Breast epithelium (tissue), 4 donors: ENCODE data around the gene NEUROD2. TPM values are rescaled to one million over a fixed set of nuclear protein-coding genes. Genes with fewer than 3 reads are reported as not detected.

Source experiments
- DNase-seq, 2 donors: peaks; one replicate each; pipeline ENCODE4 v3.0.0-alpha.2; 2019; ENCODE audit warnings: low spot score in 2 of 2
- H3K27ac ChIP-seq, 2 donors: fragments of 200-600 bp; sonication (generic) in 1 of 2; one replicate each; pipeline ENCODE4 v1.5.1; 2016 to 2019; ENCODE audit warnings: mild to moderate bottlenecking in 1 of 2
- H3K27me3 ChIP-seq, 2 donors: fragments of 200-600 bp; sonication (generic) in 1 of 2; one replicate each; pipeline versions ENCODE4 v1.5.1 to v1.6.0; 2017 to 2019; ENCODE audit warnings: control low read depth in 1 of 2, mild to moderate bottlenecking in 1 of 2
- H3K36me3 ChIP-seq: fragments of 200-600 bp; one replicate; pipeline ENCODE4 v1.5.1; 2019
- H3K4me1 ChIP-seq, 2 donors: fragments of 200-600 bp; sonication (generic); one replicate each; pipeline ENCODE4 v1.5.1; 2016 to 2019; ENCODE audit warnings: control low read depth in 1 of 2
- H3K4me3 ChIP-seq, 3 donors: fragments of 200-600 bp; sonication (generic); 1 replicate in 2 of 3; 2 replicates in 1 of 3; pipeline ENCODE4 v1.5.1; 2016 to 2019; ENCODE audit warnings: mild to moderate bottlenecking in 3 of 3, moderate library complexity in 2 of 3
- H3K9me3 ChIP-seq, 2 donors: fragments of 200-600 bp; sonication (generic) in 1 of 2; one replicate each; pipeline ENCODE4 v1.5.1; 2016 to 2019; ENCODE audit warnings: control low read depth in 1 of 2
- POLR2A ChIP-seq: fragments of 450-650 bp; IDR thresholded peaks from one replicate; pipeline ENCODE4 v1.6.1; 2016; ENCODE audit warnings: antibody characterized with exemption, mild to moderate bottlenecking, moderate library complexity
- POLR2AphosphoS5 ChIP-seq, 3 donors: sonication (generic); formaldehyde crosslinking; IDR thresholded peaks; one replicate each; pipeline ENCODE4 v1.6.1; 2017; ENCODE audit warnings: antibody characterized with exemption in 3 of 3
- intact Hi-C: fragments of 100-400 bp; cut with DNase I; formaldehyde crosslinking; loops from one replicate; pipeline ENCODE4 v1.15.1; 2023; ENCODE audit warnings: low total_unique reads
- total RNA-seq, 3 donors: library from RNA; depleted of rRNA; stranded (reverse); fragments of >200 nt; gene quantifications; one replicate each; pipeline ENCODE4 v1.1.0, GENCODE V29; 2016
- TF ChIP-seq, protein P1 (sequence below), 3 donors: fragments of 450-650 bp; IDR thresholded peaks; one replicate each; pipeline ENCODE4 v1.5.1; 2016 to 2017; ENCODE audit warnings: antibody characterized with exemption in 3 of 3, mild to moderate bottlenecking in 3 of 3, moderate library complexity in 3 of 3

The NEUROD2 gene
- total RNA-seq, 3 donors from 2014 or later: not detected

DNA sequence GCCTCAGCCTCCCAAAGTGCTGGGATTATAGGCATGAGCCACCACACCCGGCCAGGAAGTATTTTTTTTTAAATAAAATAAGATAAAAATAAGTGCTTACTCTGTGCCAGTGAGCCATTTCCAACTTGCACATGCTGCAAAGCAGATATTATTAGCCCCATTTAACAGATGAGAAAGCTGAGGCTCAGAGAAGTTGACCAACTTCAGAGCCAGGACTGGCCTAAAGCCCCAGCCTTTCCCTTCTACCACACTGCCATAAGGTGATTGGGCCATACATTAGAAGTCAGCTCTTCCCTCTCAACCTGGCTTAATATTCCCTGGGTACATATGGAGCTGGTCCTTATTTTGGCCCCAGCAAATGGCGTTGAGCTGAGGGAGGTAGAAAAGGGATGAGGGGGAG is 25.1 kb downstream of the NEUROD2 start:
- TF ChIP-seq, protein P1, sequence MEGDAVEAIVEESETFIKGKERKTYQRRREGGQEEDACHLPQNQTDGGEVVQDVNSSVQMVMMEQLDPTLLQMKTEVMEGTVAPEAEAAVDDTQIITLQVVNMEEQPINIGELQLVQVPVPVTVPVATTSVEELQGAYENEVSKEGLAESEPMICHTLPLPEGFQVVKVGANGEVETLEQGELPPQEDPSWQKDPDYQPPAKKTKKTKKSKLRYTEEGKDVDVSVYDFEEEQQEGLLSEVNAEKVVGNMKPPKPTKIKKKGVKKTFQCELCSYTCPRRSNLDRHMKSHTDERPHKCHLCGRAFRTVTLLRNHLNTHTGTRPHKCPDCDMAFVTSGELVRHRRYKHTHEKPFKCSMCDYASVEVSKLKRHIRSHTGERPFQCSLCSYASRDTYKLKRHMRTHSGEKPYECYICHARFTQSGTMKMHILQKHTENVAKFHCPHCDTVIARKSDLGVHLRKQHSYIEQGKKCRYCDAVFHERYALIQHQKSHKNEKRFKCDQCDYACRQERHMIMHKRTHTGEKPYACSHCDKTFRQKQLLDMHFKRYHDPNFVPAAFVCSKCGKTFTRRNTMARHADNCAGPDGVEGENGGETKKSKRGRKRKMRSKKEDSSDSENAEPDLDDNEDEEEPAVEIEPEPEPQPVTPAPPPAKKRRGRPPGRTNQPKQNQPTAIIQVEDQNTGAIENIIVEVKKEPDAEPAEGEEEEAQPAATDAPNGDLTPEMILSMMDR (IDR thresholded peaks at IDR 0.05): no peak
- TF ChIP-seq POLR2AphosphoS5 (IDR thresholded peaks at IDR 0.05) (no peak), POLR2A (no peak)

DNA sequence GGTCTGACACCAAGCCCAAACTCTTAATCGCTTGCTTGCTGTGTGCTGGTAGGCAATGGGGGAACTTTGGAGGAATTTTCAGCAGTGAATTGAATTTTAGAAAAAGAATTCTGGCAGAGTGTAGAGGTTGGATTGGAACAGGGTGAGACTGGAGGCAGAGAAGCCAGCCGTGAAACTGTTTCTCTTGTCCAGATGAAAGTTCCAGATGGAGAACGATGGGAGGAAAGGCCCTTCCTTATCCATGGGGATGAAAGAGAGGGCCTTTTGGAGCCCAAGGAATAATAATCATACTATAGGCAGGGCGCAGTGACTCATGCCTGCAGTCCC is 26.0 kb downstream of the NEUROD2 start:
- H3K27ac ChIP-seq: no peak overlapping the region
- no peak overlapping the region for H3K4me3 ChIP-seq
- no peak for DNase-seq
- H3K4me1 ChIP-seq: no peaks in the 10 kb centered on the region
- H3K27me3 ChIP-seq: no peaks in the 10 kb centered on the region
- no peaks in the 10 kb centered on the region for H3K36me3 ChIP-seq
- TF ChIP-seq POLR2A (no peak), POLR2AphosphoS5 (IDR thresholded peaks at IDR 0.05) (no peak)
- no peaks in the 10 kb centered on the region for H3K9me3 ChIP-seq
- intact Hi-C loops: no loop called here

More for the DNA sequence above, 25.1 kb downstream of the NEUROD2 start:
- no peak overlapping the region for H3K4me3 ChIP-seq
- intact Hi-C loops: no loop called here
- no peaks in the 10 kb centered on the region for H3K4me1 ChIP-seq
- H3K27me3 ChIP-seq: no peaks in the 10 kb centered on the region
- H3K9me3 ChIP-seq: no peaks in the 10 kb centered on the region
- no peaks in the 10 kb centered on the region for H3K36me3 ChIP-seq
- DNase-seq: no peak
- H3K27ac ChIP-seq: no peak overlapping the region

DNA sequence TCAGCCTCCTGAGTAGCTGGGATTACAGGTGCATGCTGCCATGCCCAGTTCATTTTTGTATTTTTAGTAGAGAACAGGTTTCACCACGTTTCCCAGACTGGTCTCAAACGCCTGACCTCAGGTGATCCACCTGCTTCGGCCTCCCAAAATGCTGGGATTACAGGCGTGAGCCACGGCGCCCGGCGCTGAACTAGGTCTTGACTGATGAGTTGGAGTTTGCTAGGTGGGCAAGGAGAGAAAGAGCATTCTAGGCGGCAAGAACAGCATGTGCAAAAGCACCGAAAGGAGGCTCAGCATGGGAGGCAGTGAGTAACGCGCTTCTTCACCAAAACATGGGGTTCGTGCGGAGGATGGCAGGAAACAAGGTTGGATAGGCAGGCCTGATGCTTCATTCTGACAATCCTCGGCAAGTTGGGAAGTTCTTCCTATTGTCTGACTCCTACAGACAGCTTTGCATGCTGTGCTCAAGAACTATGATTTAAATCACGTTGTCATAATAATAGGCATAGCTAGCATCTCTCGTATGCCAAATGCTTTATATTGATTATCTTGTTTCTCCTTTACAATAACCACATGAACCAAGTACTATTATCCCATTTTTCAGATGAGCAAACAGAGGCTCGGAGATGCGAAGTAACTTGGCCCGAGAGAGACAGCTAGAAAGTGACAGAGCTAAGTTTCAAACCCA is 26.5 kb downstream of the NEUROD2 start:
- Histone ChIP-seq H3K4me1 (no peaks in the 10 kb centered on the region), H3K36me3 (no peaks in the 10 kb centered on the region), H3K27me3 (no peaks in the 10 kb centered on the region), H3K9me3 (no peaks in the 10 kb centered on the region), H3K4me3 (no peak overlapping the region), H3K27ac (no peak overlapping the region)
- intact Hi-C loops: no loop called here
- no peak for DNase-seq
- TF ChIP-seq, protein P1 (IDR thresholded peaks at IDR 0.05): no peak
- TF ChIP-seq POLR2A: no peak
- no peak for TF ChIP-seq POLR2AphosphoS5 (IDR thresholded peaks at IDR 0.05)

DNA sequence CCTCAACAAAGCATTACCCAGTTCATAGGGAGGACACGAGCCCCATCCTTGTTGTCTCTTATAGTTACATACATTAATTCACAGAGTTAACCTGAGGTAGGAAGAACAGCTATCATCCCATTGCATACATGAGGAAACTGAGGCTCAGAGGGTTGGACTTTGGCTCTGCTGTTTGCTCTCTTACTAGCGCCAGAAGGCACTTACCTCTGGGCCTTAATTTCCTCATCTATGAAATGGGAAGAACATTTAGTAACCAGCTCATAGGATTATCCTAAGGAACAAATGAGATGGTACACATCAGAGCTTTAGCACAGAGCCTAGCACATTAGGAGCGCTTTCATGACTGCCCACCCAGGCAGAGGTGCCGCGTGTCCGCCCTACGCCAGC is 27.6 kb downstream of the NEUROD2 start:
- H3K27ac ChIP-seq: no peak overlapping the region
- no peaks in the 10 kb centered on the region for H3K36me3 ChIP-seq
- no peak for TF ChIP-seq POLR2AphosphoS5 (IDR thresholded peaks at IDR 0.05)
- no peak for TF ChIP-seq POLR2A
- TF ChIP-seq, protein P1 (IDR thresholded peaks at IDR 0.05): no peak
- no peaks in the 10 kb centered on the region for H3K9me3 ChIP-seq
- H3K27me3 ChIP-seq: no peaks in the 10 kb centered on the region
- intact Hi-C loops: no loop called here
- no peak overlapping the region for H3K4me3 ChIP-seq
- no peaks in the 10 kb centered on the region for H3K4me1 ChIP-seq
- no peak for DNase-seq

DNA sequence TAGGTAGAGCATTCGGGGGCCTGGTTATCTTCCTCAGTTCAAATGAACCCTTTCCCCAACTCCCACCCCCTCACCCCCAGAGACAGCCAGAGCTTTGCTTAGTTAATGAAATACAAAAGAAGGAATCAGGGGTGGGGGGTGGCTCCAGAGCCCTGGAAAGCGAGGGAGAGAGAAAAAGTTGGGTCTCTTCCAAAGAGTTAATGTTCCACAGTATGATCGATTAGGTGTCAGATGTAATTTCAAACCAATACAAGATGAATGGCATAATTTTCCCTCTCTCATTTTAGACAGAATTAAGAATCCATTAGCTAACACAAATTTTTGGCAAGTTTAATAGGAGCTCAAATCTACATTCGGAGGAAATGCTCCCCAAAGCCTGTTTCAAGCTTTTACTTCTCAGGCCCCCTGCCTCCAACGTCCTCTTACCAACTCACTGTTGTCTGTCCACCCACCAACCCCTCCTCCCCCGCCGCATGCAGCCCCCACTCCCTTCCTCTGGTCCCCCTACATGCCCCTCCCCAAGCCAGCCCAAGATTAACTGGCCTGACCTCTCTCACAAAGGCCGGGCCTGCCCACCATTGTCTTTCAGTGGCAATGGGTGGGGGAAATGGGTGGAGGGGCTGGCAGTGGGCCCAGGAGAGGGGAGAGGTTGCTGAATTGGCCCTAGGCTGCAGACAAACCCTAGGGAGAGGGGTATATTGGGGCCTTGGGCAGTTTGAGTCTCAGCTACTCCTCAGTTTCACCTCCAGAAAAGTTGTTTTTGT is 28.2 kb downstream of the NEUROD2 start:
- intact Hi-C loops: loop anchor here (5.0 kb wide), 1 partner anchor 268 kb away; no protein-coding TSS in a partner anchor
- H3K36me3 ChIP-seq: no peaks in the 10 kb centered on the region
- DNase-seq: no peak
- H3K4me3 ChIP-seq: no peak overlapping the region
- H3K27me3 ChIP-seq: no peaks in the 10 kb centered on the region
- no peak overlapping the region for H3K27ac ChIP-seq
- H3K9me3 ChIP-seq: no peaks in the 10 kb centered on the region
- TF ChIP-seq POLR2AphosphoS5 (IDR thresholded peaks at IDR 0.05) (no peak), POLR2A (no peak)
- TF ChIP-seq, protein P1 (IDR thresholded peaks at IDR 0.05): no peak
- no peaks in the 10 kb centered on the region for H3K4me1 ChIP-seq
